Progenitor cell of endocrine pancreas (in vitro differentiated cells): ENCODE measurements around the gene MBIP. TPM values are rescaled to one million over a fixed set of nuclear protein-coding genes. Genes with fewer than 3 reads are reported as not detected.

Source experiments
- DNase-seq: peaks from one replicate; pipeline ENCODE4 v3.0.0; 2021; ENCODE audit warnings: low spot score; ENCODE audit not compliant: unreplicated experiment
- H3K27ac Mint-ChIP-seq: 2 replicates; pipeline ENCODE4 v1.8.0; 2021; ENCODE audit warnings: mild to moderate bottlenecking, moderate library complexity, mixed read lengths
- H3K27me3 Mint-ChIP-seq: 2 replicates; pipeline ENCODE4 v1.8.0; 2021; ENCODE audit warnings: mixed read lengths
- H3K36me3 Mint-ChIP-seq: 2 replicates; pipeline ENCODE4 v1.8.0; 2022; ENCODE audit warnings: mixed read lengths; ENCODE audit not compliant: insufficient read depth
- H3K4me1 Mint-ChIP-seq: 2 replicates; pipeline ENCODE4 v1.8.0; 2021; ENCODE audit warnings: low read depth, mixed read lengths
- H3K4me3 Mint-ChIP-seq: 2 replicates; pipeline ENCODE4 v1.8.0; 2021; ENCODE audit warnings: low read depth, mild to moderate bottlenecking, moderate library complexity, mixed read lengths
- H3K9me3 Mint-ChIP-seq: 2 replicates; pipeline ENCODE4 v1.8.0; 2021; ENCODE audit warnings: low read depth, mixed read lengths
- CTCF ChIP-seq: fragments of 200-600 bp; sonication (generic); IDR thresholded peaks from one replicate; pipeline ENCODE4 v1.5.0; 2021; ENCODE audit warnings: antibody characterized with exemption, mild to moderate bottlenecking; ENCODE audit not compliant: unreplicated experiment
- total RNA-seq: library from RNA; stranded (reverse); gene quantifications from 2 replicates; pipeline ENCODE4 v1.2.1, GENCODE V29; 2021

Gene MBIP
- total RNA-seq, 1 donor from 2014 or later: 32.8 TPM

GRCh38 chr14:36301159-36301558 is 19.3 kb downstream of the MBIP start:
- TF ChIP-seq CTCF: no peak
- Mint-ChIP-seq H3K36me3 (peaks cover 34% of the 10 kb centered on the region), H3K4me1 (no peaks in the 10 kb centered on the region)

GRCh38 chr14:36300337-36300736 is 20.1 kb downstream of the MBIP start:
- DNase-seq: no peak
- no peak for TF ChIP-seq CTCF
- no peaks in the 10 kb centered on the region for H3K27me3 Mint-ChIP-seq
- H3K27ac Mint-ChIP-seq: no peak overlapping the region
- no peak overlapping the region for H3K4me3 Mint-ChIP-seq
- H3K9me3 Mint-ChIP-seq: no peaks in the 10 kb centered on the region
- H3K4me1 Mint-ChIP-seq: no peaks in the 10 kb centered on the region
- H3K36me3 Mint-ChIP-seq: peaks cover 29% of the 10 kb centered on the region

More at GRCh38 chr14:36301159-36301558, 19.3 kb downstream of the MBIP start:
- no peaks in the 10 kb centered on the region for H3K27me3 Mint-ChIP-seq
- H3K27ac Mint-ChIP-seq: no peak overlapping the region
- H3K9me3 Mint-ChIP-seq: no peaks in the 10 kb centered on the region
- no peak for DNase-seq
- H3K4me3 Mint-ChIP-seq: no peak overlapping the region

GRCh38 chr14:36295642-36296627 is 24.5 kb downstream of the MBIP start:
- Mint-ChIP-seq H3K4me3 (no peak overlapping the region), H3K36me3 (peaks cover 21% of the 10 kb centered on the region), H3K4me1 (no peaks in the 10 kb centered on the region), H3K27ac (no peak overlapping the region), H3K9me3 (no peaks in the 10 kb centered on the region), H3K27me3 (peaks cover 10% of the 10 kb centered on the region)
- TF ChIP-seq CTCF: no peak
- DNase-seq: no peak

- Mint-ChIP-seq H3K4me1 (no peaks in the 10 kb centered on the region), H3K9me3 (no peaks in the 10 kb centered on the region), H3K27me3 (peaks cover 21% of the 10 kb centered on the region), H3K36me3 (peaks cover 21% of the 10 kb centered on the region), H3K4me3 (no peak overlapping the region), H3K27ac (no peak overlapping the region)
- TF ChIP-seq CTCF: no peak
- DNase-seq: no peak
Measured at GRCh38 chr14:36294543-36294942, 25.9 kb downstream of the MBIP start.

- H3K27ac Mint-ChIP-seq: no peak overlapping the region
- peaks cover 28% of the 10 kb centered on the region for H3K27me3 Mint-ChIP-seq
- no peak overlapping the region for H3K4me3 Mint-ChIP-seq
- H3K4me1 Mint-ChIP-seq: no peaks in the 10 kb centered on the region
- peaks cover 17% of the 10 kb centered on the region for H3K36me3 Mint-ChIP-seq
- H3K9me3 Mint-ChIP-seq: no peaks in the 10 kb centered on the region
- no peak for DNase-seq
- no peak for TF ChIP-seq CTCF
Measured at GRCh38 chr14:36293824-36294223, 26.6 kb downstream of the MBIP start.
